H1 (cell line): ENCODE results near the gene NOC4L.

Source experiments
- BACH1 ChIP-seq: IDR thresholded peaks from 2 replicates; pipeline ENCODE4 v1.6.1; 2012; ENCODE audit warnings: low read length, improper control_type of control experiment
- JUN ChIP-seq: IDR thresholded peaks from 2 replicates; pipeline ENCODE4 v1.6.1; 2011; ENCODE audit warnings: low read depth, mild to moderate bottlenecking, improper control_type of control experiment, low read length
- POLR2A ChIP-seq, 2 experiments: IDR thresholded peaks; 1 replicate in 1 of 2; 2 replicates in 1 of 2; pipeline ENCODE4 v1.6.1; 2011; ENCODE audit warnings: low read depth in 2 of 2, low read length in 2 of 2, mild to moderate bottlenecking in 2 of 2; ENCODE audit errors: control extremely low read depth in 1 of 2
- RAD21 ChIP-seq, 2 experiments: IDR thresholded peaks in 1 of 2; conservative IDR thresholded peaks in 1 of 2; 2 replicates each; pipeline ENCODE4 v1.6.1; 2011; ENCODE audit warnings: low read depth in 2 of 2, low read length in 2 of 2, improper control_type of control experiment in 1 of 2, inconsistent platforms in 1 of 2, mild to moderate bottlenecking in 1 of 2, moderate library complexity in 1 of 2
- TF ChIP-seq, protein P1 (sequence below): IDR thresholded peaks from 2 replicates; pipeline ENCODE4 v1.6.1; 2011; ENCODE audit warnings: low read depth, mild to moderate bottlenecking, low read length; ENCODE audit not compliant: insufficient read depth
- TF ChIP-seq, protein P2 (sequence below): IDR thresholded peaks from 2 replicates; pipeline ENCODE4 v1.6.1; 2012; ENCODE audit warnings: inconsistent platforms
- TF ChIP-seq, protein P3 (sequence below), 3 experiments: IDR thresholded peaks; 1 replicate in 2 of 3; 2 replicates in 1 of 3; pipeline versions ENCODE4 v1.5.1 to v1.6.1; 2011; ENCODE audit warnings: low read length in 3 of 3, mild to moderate bottlenecking in 3 of 3, inconsistent platforms in 2 of 3, low read depth in 1 of 3, moderate library complexity in 1 of 3; ENCODE audit not compliant: insufficient read depth in 1 of 3; ENCODE audit errors: control extremely low read depth in 1 of 3

DNA sequence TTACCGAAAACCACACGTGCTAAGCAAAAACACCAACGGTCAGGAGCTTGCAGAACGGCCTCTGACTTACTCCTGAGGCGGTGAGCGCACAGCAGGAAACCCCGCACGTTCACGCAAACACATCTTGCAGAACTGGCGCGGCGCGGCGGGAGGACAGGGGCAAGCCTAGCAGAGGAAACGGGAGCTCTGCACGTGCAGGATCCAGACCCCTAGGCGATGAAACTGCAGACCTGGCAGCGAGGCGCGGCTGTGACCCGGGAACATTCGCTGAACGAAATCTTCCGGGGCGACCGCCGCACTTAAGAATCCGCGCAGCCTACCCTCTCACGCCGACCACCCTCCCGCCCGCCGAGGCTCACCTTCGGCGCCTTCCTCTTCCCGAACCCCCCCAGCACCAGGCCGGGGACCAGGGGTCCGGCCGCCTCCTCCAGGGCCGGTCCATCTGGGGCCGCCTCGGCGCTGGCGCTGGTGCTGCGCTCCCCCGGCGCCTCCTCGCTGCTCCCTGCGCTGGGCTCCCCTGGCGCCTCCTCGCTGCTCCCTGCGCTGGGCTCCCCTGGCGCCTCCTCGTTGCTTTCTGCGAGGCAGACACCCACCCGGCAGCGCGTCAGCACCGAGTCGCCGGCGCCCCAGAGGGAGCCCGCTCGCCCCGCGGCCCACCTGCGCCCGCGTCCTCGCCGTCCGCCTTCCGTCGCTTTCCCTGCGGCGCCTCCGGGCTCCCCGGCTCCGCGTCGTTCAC is 753 bp upstream of the NOC4L start:
- TF ChIP-seq, protein P1, sequence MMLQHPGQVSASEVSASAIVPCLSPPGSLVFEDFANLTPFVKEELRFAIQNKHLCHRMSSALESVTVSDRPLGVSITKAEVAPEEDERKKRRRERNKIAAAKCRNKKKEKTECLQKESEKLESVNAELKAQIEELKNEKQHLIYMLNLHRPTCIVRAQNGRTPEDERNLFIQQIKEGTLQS = no peak
- TF ChIP-seq RAD21 (IDR thresholded peaks at IDR 0.05 in 1 of 2, conservative IDR thresholded peaks at IDR 0.05 in 1 of 2; ENCODE audit: low read depth in 2 of 2, low read length in 2 of 2) (no peak), JUN (no peak), POLR2A (IDR thresholded peaks at IDR 0.05; ENCODE audit: control extremely low read depth in 1 of 2, low read depth in 2 of 2, low read length in 2 of 2) (no peak), BACH1 (no peak)
- TF ChIP-seq, protein P2, sequence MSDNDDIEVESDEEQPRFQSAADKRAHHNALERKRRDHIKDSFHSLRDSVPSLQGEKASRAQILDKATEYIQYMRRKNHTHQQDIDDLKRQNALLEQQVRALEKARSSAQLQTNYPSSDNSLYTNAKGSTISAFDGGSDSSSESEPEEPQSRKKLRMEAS = no peak
- TF ChIP-seq, protein P3, sequence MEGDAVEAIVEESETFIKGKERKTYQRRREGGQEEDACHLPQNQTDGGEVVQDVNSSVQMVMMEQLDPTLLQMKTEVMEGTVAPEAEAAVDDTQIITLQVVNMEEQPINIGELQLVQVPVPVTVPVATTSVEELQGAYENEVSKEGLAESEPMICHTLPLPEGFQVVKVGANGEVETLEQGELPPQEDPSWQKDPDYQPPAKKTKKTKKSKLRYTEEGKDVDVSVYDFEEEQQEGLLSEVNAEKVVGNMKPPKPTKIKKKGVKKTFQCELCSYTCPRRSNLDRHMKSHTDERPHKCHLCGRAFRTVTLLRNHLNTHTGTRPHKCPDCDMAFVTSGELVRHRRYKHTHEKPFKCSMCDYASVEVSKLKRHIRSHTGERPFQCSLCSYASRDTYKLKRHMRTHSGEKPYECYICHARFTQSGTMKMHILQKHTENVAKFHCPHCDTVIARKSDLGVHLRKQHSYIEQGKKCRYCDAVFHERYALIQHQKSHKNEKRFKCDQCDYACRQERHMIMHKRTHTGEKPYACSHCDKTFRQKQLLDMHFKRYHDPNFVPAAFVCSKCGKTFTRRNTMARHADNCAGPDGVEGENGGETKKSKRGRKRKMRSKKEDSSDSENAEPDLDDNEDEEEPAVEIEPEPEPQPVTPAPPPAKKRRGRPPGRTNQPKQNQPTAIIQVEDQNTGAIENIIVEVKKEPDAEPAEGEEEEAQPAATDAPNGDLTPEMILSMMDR (IDR thresholded peaks at IDR 0.05; ENCODE audit: control extremely low read depth in 1 of 3, insufficient read depth in 1 of 3, low read depth in 1 of 3, low read length in 3 of 3) = no peak
